Activated naive CD4-positive, alpha-beta T cell treated with anti-CD3 and anti-CD28 coated beads, Interleukin-2, amount 50 U/mL, for 16 hours (primary cell): ENCODE results near the gene TARS2.
A peak's percentile ranks its signal among the peaks of the same experiment; 100 is the strongest.

Experiments used
- DNase-seq: peaks from one replicate; pipeline ENCODE4 v3.0.0-alpha.2; 2020

The TARS2 gene, protein sequence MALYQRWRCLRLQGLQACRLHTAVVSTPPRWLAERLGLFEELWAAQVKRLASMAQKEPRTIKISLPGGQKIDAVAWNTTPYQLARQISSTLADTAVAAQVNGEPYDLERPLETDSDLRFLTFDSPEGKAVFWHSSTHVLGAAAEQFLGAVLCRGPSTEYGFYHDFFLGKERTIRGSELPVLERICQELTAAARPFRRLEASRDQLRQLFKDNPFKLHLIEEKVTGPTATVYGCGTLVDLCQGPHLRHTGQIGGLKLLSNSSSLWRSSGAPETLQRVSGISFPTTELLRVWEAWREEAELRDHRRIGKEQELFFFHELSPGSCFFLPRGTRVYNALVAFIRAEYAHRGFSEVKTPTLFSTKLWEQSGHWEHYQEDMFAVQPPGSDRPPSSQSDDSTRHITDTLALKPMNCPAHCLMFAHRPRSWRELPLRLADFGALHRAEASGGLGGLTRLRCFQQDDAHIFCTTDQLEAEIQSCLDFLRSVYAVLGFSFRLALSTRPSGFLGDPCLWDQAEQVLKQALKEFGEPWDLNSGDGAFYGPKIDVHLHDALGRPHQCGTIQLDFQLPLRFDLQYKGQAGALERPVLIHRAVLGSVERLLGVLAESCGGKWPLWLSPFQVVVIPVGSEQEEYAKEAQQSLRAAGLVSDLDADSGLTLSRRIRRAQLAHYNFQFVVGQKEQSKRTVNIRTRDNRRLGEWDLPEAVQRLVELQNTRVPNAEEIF

DNA sequence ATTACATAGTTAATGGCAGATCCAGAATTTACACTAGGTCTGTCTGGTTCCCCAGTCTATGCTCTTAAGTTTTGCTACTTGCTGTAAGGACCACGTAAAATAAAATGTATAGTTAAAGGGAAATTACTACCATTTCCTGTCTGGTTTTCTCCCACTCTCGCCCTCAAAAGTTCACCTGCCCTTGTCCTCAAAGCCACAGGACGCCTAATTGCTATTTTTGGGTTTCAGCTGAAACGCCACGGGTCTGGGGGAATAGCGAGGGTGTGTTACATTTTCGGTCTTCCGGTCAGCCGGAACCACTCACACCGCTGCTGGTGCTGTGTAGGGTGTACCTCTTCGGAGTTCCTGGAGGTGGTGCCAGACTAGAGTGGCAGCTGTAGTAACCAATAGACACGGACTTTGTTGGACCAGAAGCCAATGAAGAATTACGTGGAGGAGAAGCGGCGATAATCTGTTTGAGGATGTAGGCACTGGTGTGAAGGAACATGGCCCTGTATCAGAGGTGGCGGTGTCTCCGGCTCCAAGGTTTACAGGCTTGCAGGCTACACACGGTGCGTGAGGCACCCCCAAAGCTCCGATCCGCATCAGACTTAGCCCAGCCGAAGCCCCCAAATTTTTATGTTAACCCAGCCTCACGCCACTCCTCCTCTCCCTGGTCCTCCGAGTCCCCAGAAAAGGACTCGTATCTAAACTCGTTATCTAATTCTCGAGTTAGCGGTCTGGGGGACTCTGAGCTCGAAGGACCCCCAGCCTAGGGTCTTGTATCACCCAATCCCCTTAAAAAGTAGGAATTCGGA lies at the start of gene TARS2:
Gene TARS2 (plus strand): TSS at position 454 of the 797 bp plus-strand sequence. CDS start 32 bp downstream, at position 486.
- peak; percentile 93 for DNase-seq

- no peak for DNase-seq
These were observed 46.1 kb upstream of the TARS2 start for GRCh38 chr1:150441121-150441520.

GRCh38 chr1:150444232-150444631 lies 43.0 kb upstream of the TARS2 start:
- DNase-seq: no peak

DNA sequence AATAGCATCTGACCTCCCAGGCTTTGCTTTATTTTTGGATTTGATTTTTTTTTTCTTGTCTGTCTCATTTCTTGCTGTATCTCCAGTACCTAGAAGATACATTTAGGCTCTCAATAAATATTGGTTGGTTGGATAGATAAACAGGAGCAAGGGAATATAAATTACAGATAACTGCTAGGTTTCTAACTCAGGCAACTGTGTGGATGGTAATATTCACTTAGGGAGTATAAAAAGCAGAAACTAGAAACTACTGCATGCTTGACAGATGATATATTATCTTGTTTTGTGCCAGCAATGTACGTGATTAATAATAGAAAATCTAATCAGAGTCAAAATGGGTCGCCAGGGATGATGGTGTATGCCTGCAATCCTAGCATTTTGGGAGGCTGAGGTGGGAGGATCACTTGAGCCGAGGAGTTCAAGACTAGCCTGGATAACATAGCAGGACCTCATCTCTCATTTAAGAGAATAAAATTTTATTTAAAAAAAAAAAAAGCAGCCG lies 31.0 kb upstream of the TARS2 start:
- DNase-seq: no peak

GRCh38 chr1:150464422-150464826 lies 22.8 kb upstream of the TARS2 start:
- DNase-seq: peak; percentile 76

DNA sequence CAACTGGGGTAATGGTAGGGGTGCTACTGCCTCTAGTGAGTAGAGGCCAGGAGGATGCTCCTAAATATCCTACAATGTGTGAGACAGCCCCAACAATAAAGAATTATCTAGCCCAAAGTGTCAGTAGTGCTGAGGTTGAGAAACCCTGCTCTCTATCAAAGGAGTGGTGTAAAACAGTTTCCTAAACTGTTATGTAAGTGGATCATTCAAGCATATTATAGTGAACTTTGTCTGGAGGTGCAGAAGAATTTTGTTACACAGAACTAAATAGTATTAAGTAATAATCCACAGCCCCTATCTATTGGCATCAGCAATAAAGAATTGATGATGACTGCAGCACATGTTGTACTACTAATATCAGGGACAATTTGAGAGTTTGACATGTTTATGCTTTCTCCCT lies 20.3 kb upstream of the TARS2 start:
- no peak for DNase-seq

GRCh38 chr1:150469291-150469690 lies 17.9 kb upstream of the TARS2 start:
- no peak for DNase-seq

- DNase-seq: no peak
These were observed 14.5 kb upstream of the TARS2 start for GRCh38 chr1:150472601-150473200.

- DNase-seq: no peak
These were observed 13.6 kb upstream of the TARS2 start for GRCh38 chr1:150473659-150474058.

DNA sequence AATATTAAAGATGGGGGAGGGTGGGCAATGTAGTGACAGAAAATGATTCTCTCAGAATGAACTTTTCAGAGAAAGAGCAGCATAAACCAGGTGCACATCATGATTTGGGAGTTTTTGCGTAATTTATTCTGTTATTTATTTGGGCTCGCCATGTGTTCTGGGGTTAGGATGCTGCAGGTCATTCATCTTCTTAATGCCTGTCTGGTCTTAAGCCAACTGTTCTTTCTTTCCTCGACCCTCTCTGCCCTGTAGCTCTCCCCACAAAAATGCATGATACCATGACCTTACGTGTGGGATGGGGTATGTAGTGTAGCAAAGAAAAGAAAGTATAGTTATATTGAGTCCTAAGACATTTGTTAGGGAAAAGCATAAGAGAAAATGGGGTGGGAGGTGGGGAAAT lies 12.3 kb upstream of the TARS2 start:
- DNase-seq: no peak

GRCh38 chr1:150476754-150477153 lies 10.5 kb upstream of the TARS2 start:
- no peak for DNase-seq

DNA sequence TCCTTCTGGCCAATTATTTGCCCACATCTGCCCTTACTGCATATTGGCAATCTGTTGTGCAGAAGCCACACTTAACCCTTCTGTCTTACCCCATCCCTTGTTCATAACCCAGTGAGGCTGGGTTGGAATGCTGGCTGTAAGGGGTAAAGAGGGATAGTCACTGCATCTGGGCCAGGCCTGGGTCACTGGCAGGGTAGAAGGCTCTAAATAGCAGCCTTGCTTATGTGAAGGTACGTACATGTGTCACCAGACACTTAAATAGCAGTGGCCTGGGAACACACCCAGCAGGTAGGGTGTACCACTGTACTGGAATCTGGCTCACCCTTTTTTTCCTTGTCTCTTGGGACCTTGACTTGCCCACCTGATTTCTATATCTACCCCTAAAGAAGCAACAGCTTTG lies 9.9 kb upstream of the TARS2 start:
- no peak for DNase-seq

- no peak for DNase-seq
These were observed 9.5 kb upstream of the TARS2 start for GRCh38 chr1:150477733-150478132.

DNA sequence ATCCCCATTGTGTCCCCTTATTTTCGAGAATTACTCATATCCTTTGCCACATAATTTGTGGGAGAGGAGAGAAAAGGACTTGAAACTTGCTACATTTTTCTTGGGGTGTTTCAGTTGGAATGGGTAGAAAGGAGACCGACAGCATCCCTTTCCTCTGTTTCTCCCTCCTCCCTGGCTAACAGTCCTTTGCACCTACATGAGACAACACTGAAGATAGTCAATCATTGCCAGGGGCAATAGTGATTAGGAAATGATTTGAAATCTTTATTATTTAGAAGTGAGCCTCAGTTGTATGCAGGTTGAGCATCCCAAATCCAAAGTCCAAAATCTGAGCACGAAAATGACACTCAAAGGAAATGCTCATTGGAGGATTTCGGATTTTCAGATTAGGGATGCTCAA lies 7.8 kb upstream of the TARS2 start:
- no peak for DNase-seq

GRCh38 chr1:150479927-150480352 lies 7.3 kb upstream of the TARS2 start:
- no peak for DNase-seq

GRCh38 chr1:150484431-150484830 lies 2.8 kb upstream of the TARS2 start:
- no peak for DNase-seq

DNA sequence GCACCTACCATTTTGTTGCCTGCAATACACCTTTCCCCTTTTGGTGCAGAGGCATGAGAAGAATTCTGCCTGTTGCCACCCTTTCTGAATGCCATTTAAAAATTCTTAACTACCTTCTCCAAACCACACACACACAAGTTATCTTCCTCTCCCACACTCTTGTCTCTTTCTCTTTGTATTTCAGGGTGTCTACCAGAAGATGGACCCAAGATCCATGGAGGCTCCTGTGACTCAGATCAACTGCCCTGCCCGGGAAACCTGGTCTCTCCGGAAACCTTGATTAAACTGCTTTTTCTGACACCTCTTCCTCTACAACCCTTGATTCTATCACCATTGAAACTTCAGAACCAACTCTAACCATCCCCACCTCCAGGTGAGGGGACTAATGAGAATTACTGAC lies 2.4 kb upstream of the TARS2 start:
- DNase-seq: no peak

DNA sequence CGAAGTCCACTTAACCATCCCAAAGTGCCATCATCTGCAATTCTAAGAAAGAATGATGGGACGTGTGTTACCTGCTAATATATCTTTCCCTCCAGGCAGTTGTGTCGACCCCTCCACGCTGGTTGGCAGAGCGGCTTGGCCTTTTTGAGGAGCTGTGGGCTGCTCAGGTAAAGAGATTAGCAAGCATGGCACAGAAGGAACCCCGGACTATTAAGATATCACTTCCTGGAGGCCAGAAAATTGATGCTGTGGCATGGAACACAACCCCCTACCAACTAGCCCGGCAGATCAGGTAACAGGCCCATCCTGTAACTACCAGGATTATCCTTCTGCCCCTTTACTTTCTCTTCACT lies 520 bp downstream of the TARS2 start:
- DNase-seq: no peak

DNA sequence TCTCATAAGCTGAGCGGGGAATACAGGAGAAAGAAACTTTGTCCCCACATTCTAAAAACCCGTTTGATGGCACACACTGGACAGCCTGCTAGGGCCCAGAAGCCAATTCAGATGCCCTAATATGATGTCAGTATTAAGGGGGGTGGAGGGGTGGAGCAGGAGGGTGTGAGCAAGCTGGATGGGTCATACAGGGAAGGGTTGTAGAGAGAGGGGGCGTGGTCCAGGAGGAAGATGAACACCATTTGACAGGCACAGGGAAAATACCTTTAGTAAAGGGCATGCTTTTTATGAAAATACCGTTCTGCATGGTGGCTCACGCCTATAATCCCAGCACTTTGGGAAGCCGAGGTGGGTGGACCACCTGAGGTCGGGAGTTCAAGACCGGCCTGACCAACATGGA lies 6.0 kb downstream of the TARS2 start:
- DNase-seq: no peak

GRCh38 chr1:150498342-150498741 lies 11.1 kb downstream of the TARS2 start:
- no peak for DNase-seq

GRCh38 chr1:150505431-150505830 lies 18.2 kb downstream of the TARS2 start:
- no peak for DNase-seq

DNA sequence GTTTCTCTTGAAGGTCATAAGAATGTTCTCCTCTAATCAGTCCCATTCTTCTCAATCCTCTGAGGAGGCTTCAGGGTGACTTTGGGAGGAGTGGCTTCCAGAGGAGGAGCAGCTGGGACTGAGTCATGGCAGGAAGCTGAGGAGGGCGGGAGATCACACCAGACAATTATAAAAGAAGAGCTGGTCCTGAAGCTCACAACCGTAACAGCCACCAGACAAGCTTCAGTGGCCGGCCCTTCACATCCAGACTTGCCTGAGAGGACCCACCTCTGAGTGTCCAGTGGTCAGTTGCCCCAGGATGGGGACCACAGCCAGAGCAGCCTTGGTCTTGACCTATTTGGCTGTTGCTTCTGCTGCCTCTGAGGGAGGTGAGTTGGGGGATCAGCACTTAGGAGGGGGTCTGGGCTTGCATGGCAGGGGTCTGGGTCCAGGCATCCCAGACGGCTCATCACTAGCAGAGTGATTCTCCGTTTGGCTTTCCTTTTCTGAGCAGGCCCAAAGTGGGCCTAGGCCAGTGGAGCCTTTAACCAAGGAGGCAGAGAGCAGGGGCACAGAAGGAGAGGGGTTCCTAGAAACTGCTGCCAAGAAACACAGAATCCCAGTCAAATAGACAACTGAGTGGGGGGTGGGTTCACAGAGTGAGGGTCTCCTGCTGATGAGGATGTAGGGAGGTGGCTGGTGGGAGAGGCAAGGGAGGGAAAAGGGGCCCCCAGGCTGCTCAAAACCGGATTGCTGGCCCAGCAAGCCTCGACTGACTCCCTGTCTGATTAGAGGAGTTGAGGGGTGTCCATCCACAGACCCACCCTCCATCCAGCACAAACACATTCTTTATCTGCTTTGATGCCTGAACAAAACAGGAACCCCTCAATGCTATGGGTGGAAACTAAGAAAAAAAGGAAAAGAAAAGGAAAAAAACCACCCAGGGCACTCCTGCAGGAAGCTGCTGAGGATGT lies 21.0 kb downstream of the TARS2 start, which contains the start of gene ECM1:
Gene ECM1 (plus strand): TSS at position 198 of the 953 bp plus-strand sequence. CDS start 101 bp downstream, at position 299.
- DNase-seq: no peak
